ENCODE data around the gene CPXM1. TPM values are rescaled to one million over a fixed set of nuclear protein-coding genes. Genes with fewer than 3 reads are reported as not detected.
A peak's percentile ranks its signal among the peaks of the same experiment; 100 is the strongest.

The CPXM1 gene
- total RNA-seq, result 10.2 TPM
- long read RNA-seq, transcript CPXM1-201 (14 exons, 2,391 nt), result major isoform, 14 of 20 reads
- long read RNA-seq, partial matches to known transcripts, result 4 of 20 reads
- long read RNA-seq, other reads (novel, unspliced or antisense), result 2 of 20 reads

GRCh38 chr20:2800521-2801285 is at the start of gene CPXM1:
Gene CPXM1 (minus strand): TSS chr20:2800627. CDS start chr20:2800572, 55 bp downstream.
- DNase-seq, result no peak
- no peak for TF ChIP-seq CTCF (IDR thresholded peaks at IDR 0.05)
- no peak for ATAC-seq

GRCh38 chr20:2849529-2849928 is 49.1 kb upstream of the CPXM1 start:
- DNase-seq, result no peak
- ATAC-seq, result no peak
- no peaks in the 10 kb centered on the region for H3K4me1 ChIP-seq
- TF ChIP-seq CTCF (IDR thresholded peaks at IDR 0.05), result no peak
- H3K36me3 ChIP-seq, result peaks cover 5% of the 10 kb centered on the region
- H3K9me3 ChIP-seq, result no peaks in the 10 kb centered on the region
- H3K27ac ChIP-seq, result no peak overlapping the region
- intact Hi-C loops (cut with DNase I), result no loop called here
- H3K27me3 ChIP-seq (ENCODE audit: low read depth), result no peaks in the 10 kb centered on the region
- H3K4me3 ChIP-seq, result no peak overlapping the region

More at GRCh38 chr20:2800521-2801285, at the start of gene CPXM1:
- Histone ChIP-seq H3K4me1 (peaks cover 24% of the 10 kb centered on the region), H3K36me3 (no peaks in the 10 kb centered on the region), H3K9me3 (no peaks in the 10 kb centered on the region), H3K4me3 (peak within 1 kb of the TSS; percentile 39), H3K27me3 (ENCODE audit: low read depth) (peaks cover 83% of the 10 kb centered on the region), H3K27ac (no peak within 1 kb of the TSS)
- intact Hi-C loops (cut with DNase I), result no loop called here

GRCh38 chr20:2847802-2848201 is 47.4 kb upstream of the CPXM1 start:
- H3K27ac ChIP-seq, result no peak overlapping the region
- no peak for TF ChIP-seq CTCF (IDR thresholded peaks at IDR 0.05)
- intact Hi-C loops (cut with DNase I), result no loop called here
- H3K4me1 ChIP-seq, result no peaks in the 10 kb centered on the region
- no peaks in the 10 kb centered on the region for H3K27me3 ChIP-seq (ENCODE audit: low read depth)
- ATAC-seq, result no peak
- H3K9me3 ChIP-seq, result no peaks in the 10 kb centered on the region
- H3K36me3 ChIP-seq, result peaks cover 5% of the 10 kb centered on the region
- no peak for DNase-seq
- no peak overlapping the region for H3K4me3 ChIP-seq

- intact Hi-C loops (cut with DNase I), result no loop called here
- DNase-seq (no peak), ATAC-seq (no peak)
- no peak for TF ChIP-seq CTCF (IDR thresholded peaks at IDR 0.05)
- H3K36me3 ChIP-seq, result peaks cover 5% of the 10 kb centered on the region
- H3K4me1 ChIP-seq, result peaks cover 5% of the 10 kb centered on the region
- no peak overlapping the region for H3K27ac ChIP-seq
- H3K4me3 ChIP-seq, result no peak overlapping the region
- no peaks in the 10 kb centered on the region for H3K27me3 ChIP-seq (ENCODE audit: low read depth)
- H3K9me3 ChIP-seq, result no peaks in the 10 kb centered on the region
Measured at GRCh38 chr20:2846698-2847097, 46.3 kb upstream of the CPXM1 start.

GRCh38 chr20:2845607-2846006 is 45.2 kb upstream of the CPXM1 start:
- H3K9me3 ChIP-seq, result no peaks in the 10 kb centered on the region
- no peak overlapping the region for H3K4me3 ChIP-seq
- peaks cover 5% of the 10 kb centered on the region for H3K36me3 ChIP-seq
- H3K27me3 ChIP-seq (ENCODE audit: low read depth), result no peaks in the 10 kb centered on the region
- H3K4me1 ChIP-seq, result peaks cover 11% of the 10 kb centered on the region
- TF ChIP-seq CTCF (IDR thresholded peaks at IDR 0.05), result no peak
- H3K27ac ChIP-seq, result no peak overlapping the region
- ATAC-seq (no peak), DNase-seq (no peak)
- intact Hi-C loops (cut with DNase I), result no loop called here

All from lower lobe of right lung (tissue), 2 donors.